Liver (tissue), 9 donors: ENCODE results near the gene PCP4L1. TPM values are rescaled to one million over a fixed set of nuclear protein-coding genes. Genes with fewer than 3 reads are reported as not detected.

Experiments
- DNase-seq: peaks from one replicate; pipeline ENCODE4 v3.0.0-alpha.2; 2017; ENCODE audit warnings: low spot score
- H3K27ac ChIP-seq, 2 donors: one replicate each; pipeline ENCODE4 v1.7.0; 2013; ENCODE audit warnings: inconsistent platforms in 2 of 2, low read length in 2 of 2, control low read depth in 1 of 2, low read depth in 1 of 2, mild to moderate bottlenecking in 1 of 2
- H3K27me3 ChIP-seq, 4 donors: one replicate each; pipeline versions ENCODE4 v1.6.1 to v1.7.0; 2013; ENCODE audit warnings: low read length in 3 of 4, inconsistent platforms in 1 of 4, mild to moderate bottlenecking in 1 of 4, moderate library complexity in 1 of 4; ENCODE audit not compliant: control insufficient read depth in 4 of 4, insufficient read depth in 4 of 4
- H3K36me3 ChIP-seq, 4 donors: one replicate each; pipeline versions ENCODE4 v1.6.1 to v1.7.0; 2013; ENCODE audit warnings: low read length in 3 of 4, mild to moderate bottlenecking in 3 of 4, low read depth in 1 of 4, moderate library complexity in 1 of 4; ENCODE audit not compliant: control insufficient read depth in 4 of 4, insufficient read depth in 3 of 4
- H3K4me1 ChIP-seq, 4 donors: one replicate each; pipeline versions ENCODE4 v1.6.1 to v1.7.0; 2013; ENCODE audit warnings: low read length in 3 of 4, mild to moderate bottlenecking in 3 of 4, moderate library complexity in 1 of 4; ENCODE audit not compliant: control insufficient read depth in 4 of 4, insufficient read depth in 4 of 4
- H3K4me3 ChIP-seq, 3 donors: one replicate each; pipeline versions ENCODE4 v1.6.1 to v1.7.0; 2013; ENCODE audit warnings: low read length in 3 of 3, control low read depth in 1 of 3, low read depth in 1 of 3, mild to moderate bottlenecking in 1 of 3
- H3K9ac ChIP-seq, 2 donors: one replicate each; pipeline ENCODE4 v1.7.0; 2013; ENCODE audit warnings: low read length in 2 of 2, mild to moderate bottlenecking in 2 of 2, moderate library complexity in 2 of 2, control low read depth in 1 of 2, low read depth in 1 of 2
- H3K9me3 ChIP-seq, 4 donors: one replicate each; pipeline versions ENCODE4 v1.6.1 to v1.7.0; 2013; ENCODE audit warnings: low read length in 3 of 4; ENCODE audit not compliant: control insufficient read depth in 4 of 4
- GABPA ChIP-seq, 2 donors: IDR thresholded peaks in 1 of 2; conservative IDR thresholded peaks in 1 of 2; 2 replicates each; pipeline ENCODE4 v1.6.1; 2016; ENCODE audit warnings: antibody characterized with exemption in 2 of 2, mild to moderate bottlenecking in 1 of 2, moderate library complexity in 1 of 2
- HNF4A ChIP-seq, 2 donors: conservative IDR thresholded peaks; 2 replicates each; pipeline ENCODE4 v1.6.1; 2016; ENCODE audit warnings: antibody characterized with exemption in 2 of 2, mild to moderate bottlenecking in 2 of 2
- HNF4G ChIP-seq: IDR thresholded peaks from 2 replicates; pipeline ENCODE4 v1.6.1; 2016; ENCODE audit warnings: antibody characterized with exemption
- JUND ChIP-seq, 2 donors: IDR thresholded peaks; 2 replicates each; pipeline ENCODE4 v1.6.1; 2016; ENCODE audit warnings: antibody characterized with exemption in 2 of 2
- NR2F2 ChIP-seq: IDR thresholded peaks from 2 replicates; pipeline ENCODE4 v1.6.1; 2016; ENCODE audit warnings: antibody characterized with exemption
- RAD21 ChIP-seq, 2 donors: IDR thresholded peaks; 2 replicates each; pipeline ENCODE4 v1.6.1; 2016; ENCODE audit warnings: antibody characterized with exemption in 2 of 2, mild to moderate bottlenecking in 2 of 2
- TAF1 ChIP-seq: conservative IDR thresholded peaks from 2 replicates; pipeline ENCODE4 v1.6.1; 2016; ENCODE audit warnings: antibody characterized with exemption, mild to moderate bottlenecking
- YY1 ChIP-seq: IDR thresholded peaks from 2 replicates; pipeline ENCODE4 v1.6.1; 2016; ENCODE audit warnings: antibody characterized with exemption, mild to moderate bottlenecking
- WGBS: extraction: QIAGEN DNeasy Blood & Tissue Kit; methylation state at CpG from one replicate; pipeline ENCODE4 v1.1.7; 2013; 5-methylcytosine and 5-hydroxymethylcytosine counted together
- polyA plus RNA-seq, 2 donors: library from polyadenylated mRNA; stranded (reverse) in 1 of 2; unstranded in 1 of 2; fragments of 200-250 nt in 1 of 2; fragments of >200 nt in 1 of 2; fragmentation: Nextera tagmentation in 1 of 2; extraction: Ambion mirVana in 1 of 2; gene quantifications; one replicate each; pipeline versions ENCODE4 v1.2.1 to v1.2.3, GENCODE V29; 2013 to 2015
- total RNA-seq, 2 donors: library from RNA; depleted of rRNA; stranded (reverse); fragments of >200 nt; gene quantifications; one replicate each; pipeline ENCODE4 v1.2.3, GENCODE V29; 2014
- TF ChIP-seq, protein P1 (sequence below): IDR thresholded peaks from 2 replicates; pipeline ENCODE4 v1.6.1; 2016; ENCODE audit warnings: antibody characterized with exemption
- TF ChIP-seq, protein P2 (sequence below): IDR thresholded peaks from 2 replicates; pipeline ENCODE4 v1.6.1; 2016; ENCODE audit warnings: antibody characterized with exemption, mild to moderate bottlenecking
- TF ChIP-seq, protein P3 (sequence below): IDR thresholded peaks from 2 replicates; pipeline ENCODE4 v1.6.1; 2016; ENCODE audit warnings: antibody characterized with exemption
- donor health status: healthy.
- donor health status: healthy.
- donor health status: healthy.
- donor health status: healthy.
- donor health status: healthy.

PCP4L1 gene
- total and polyA plus RNA-seq, 4 donors = 1.1 to 8.7 (median 5.0) TPM

DNA sequence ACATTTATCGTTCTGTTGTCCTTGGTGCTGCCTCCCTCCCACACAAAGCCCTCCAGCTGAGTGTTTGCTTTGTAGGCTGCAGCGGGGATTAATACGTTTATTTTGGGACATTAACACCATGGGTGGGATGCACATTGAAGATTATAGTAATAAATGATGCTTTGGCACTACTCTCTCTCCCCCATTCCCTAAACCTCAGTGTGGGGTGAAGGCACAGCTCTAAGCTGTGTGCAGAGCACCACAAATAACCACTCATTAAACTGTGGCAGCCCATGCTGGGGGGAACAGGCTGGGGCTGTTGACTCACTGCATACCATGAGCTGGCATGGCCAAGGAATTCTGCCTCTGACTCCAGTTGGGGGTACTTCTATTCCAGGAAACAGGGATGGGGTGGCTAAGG, 7.7 kb downstream of the PCP4L1 start:
- Histone ChIP-seq H3K27me3 (no peaks in the 10 kb centered on the region), H3K9me3 (no peaks in the 10 kb centered on the region), H3K4me1 (peaks cover 0 to 2% (median 0%) of the 10 kb centered on the region in 4 donors), H3K4me3 (no peak overlapping the region), H3K9ac (no peak overlapping the region), H3K27ac (no peak overlapping the region), H3K36me3 (no peaks in the 10 kb centered on the region)
- DNase-seq = no peak
- no peak for TF ChIP-seq NR2F2
- 72% methylated on average over 3 of the region's 3 CpGs for WGBS

DNA sequence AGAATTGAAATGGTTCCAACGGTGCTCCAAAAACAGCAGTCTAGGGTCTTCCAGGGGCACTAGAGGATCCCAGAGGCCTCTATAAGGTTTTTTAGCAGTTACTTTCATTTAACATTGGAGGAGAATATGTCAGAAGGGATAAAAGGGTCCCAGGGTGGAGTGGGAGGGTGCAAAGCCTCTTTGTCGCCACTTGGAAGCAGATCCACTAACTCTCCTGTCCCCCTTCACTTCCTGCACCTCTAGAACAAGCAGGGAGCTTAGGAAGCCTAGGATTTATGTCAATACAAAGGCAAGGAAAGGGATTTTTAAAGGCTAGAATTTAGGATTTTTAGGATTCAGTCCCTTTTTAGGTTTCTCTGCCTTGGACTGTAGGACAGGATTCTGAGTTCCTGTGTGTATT, 8.3 kb downstream of the PCP4L1 start:
- no peak for TF ChIP-seq YY1
- TF ChIP-seq, protein P1, sequence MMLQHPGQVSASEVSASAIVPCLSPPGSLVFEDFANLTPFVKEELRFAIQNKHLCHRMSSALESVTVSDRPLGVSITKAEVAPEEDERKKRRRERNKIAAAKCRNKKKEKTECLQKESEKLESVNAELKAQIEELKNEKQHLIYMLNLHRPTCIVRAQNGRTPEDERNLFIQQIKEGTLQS = no peak
- no peak for TF ChIP-seq NR2F2
- TF ChIP-seq HNF4A (conservative IDR thresholded peaks at IDR 0.05) = no peak
- TF ChIP-seq JUND (IDR thresholded peaks at IDR 0.05) = no peak
- H3K4me3 ChIP-seq = no peak overlapping the region
- 90% methylated on average over 2 of the region's 2 CpGs for WGBS
- H3K27ac ChIP-seq = no peak overlapping the region
- no peaks in the 10 kb centered on the region for H3K36me3 ChIP-seq
- H3K9me3 ChIP-seq = no peaks in the 10 kb centered on the region
- no peak for DNase-seq
- H3K9ac ChIP-seq = no peak overlapping the region
- no peaks in the 10 kb centered on the region for H3K4me1 ChIP-seq
- H3K27me3 ChIP-seq = no peaks in the 10 kb centered on the region

DNA sequence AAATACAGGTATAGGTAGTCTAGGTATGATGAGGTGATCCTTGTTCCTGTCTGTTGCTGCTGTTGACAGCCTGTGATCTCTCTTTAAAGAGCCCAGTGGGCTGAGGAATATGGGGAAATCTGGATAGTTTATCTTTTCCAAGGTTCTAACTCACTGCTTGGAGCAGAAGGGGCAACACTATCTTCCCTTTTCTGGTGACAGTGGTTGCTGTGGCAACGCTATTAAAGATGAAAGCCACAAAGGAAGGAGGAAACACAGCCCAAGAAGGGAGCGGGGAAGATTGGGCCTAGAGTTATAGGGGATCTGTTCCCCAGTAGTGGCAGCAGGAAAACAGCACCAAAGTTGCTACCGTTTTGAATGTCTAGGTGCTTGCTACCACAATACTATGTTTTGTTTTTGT, 8.8 kb downstream of the PCP4L1 start:
- no peak overlapping the region for H3K4me3 ChIP-seq
- TF ChIP-seq, protein P2, sequence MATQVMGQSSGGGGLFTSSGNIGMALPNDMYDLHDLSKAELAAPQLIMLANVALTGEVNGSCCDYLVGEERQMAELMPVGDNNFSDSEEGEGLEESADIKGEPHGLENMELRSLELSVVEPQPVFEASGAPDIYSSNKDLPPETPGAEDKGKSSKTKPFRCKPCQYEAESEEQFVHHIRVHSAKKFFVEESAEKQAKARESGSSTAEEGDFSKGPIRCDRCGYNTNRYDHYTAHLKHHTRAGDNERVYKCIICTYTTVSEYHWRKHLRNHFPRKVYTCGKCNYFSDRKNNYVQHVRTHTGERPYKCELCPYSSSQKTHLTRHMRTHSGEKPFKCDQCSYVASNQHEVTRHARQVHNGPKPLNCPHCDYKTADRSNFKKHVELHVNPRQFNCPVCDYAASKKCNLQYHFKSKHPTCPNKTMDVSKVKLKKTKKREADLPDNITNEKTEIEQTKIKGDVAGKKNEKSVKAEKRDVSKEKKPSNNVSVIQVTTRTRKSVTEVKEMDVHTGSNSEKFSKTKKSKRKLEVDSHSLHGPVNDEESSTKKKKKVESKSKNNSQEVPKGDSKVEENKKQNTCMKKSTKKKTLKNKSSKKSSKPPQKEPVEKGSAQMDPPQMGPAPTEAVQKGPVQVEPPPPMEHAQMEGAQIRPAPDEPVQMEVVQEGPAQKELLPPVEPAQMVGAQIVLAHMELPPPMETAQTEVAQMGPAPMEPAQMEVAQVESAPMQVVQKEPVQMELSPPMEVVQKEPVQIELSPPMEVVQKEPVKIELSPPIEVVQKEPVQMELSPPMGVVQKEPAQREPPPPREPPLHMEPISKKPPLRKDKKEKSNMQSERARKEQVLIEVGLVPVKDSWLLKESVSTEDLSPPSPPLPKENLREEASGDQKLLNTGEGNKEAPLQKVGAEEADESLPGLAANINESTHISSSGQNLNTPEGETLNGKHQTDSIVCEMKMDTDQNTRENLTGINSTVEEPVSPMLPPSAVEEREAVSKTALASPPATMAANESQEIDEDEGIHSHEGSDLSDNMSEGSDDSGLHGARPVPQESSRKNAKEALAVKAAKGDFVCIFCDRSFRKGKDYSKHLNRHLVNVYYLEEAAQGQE = no peak
- TF ChIP-seq HNF4G (no peak), YY1 (no peak), TAF1 (no peak), RAD21 (IDR thresholded peaks at IDR 0.05) (no peak), GABPA (IDR thresholded peaks at IDR 0.05 in 1 of 2, conservative IDR thresholded peaks at IDR 0.05 in 1 of 2) (no peak)
- TF ChIP-seq, protein P3, sequence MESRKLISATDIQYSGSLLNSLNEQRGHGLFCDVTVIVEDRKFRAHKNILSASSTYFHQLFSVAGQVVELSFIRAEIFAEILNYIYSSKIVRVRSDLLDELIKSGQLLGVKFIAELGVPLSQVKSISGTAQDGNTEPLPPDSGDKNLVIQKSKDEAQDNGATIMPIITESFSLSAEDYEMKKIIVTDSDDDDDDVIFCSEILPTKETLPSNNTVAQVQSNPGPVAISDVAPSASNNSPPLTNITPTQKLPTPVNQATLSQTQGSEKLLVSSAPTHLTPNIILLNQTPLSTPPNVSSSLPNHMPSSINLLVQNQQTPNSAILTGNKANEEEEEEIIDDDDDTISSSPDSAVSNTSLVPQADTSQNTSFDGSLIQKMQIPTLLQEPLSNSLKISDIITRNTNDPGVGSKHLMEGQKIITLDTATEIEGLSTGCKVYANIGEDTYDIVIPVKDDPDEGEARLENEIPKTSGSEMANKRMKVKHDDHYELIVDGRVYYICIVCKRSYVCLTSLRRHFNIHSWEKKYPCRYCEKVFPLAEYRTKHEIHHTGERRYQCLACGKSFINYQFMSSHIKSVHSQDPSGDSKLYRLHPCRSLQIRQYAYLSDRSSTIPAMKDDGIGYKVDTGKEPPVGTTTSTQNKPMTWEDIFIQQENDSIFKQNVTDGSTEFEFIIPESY = no peak
- H3K27me3 ChIP-seq = no peaks in the 10 kb centered on the region
- WGBS = 75% methylated on average over 3 of the region's 3 CpGs
- no peak overlapping the region for H3K27ac ChIP-seq
- H3K9ac ChIP-seq = no peak overlapping the region
- no peak for DNase-seq
- no peaks in the 10 kb centered on the region for H3K9me3 ChIP-seq
- H3K36me3 ChIP-seq = no peaks in the 10 kb centered on the region
- H3K4me1 ChIP-seq = no peaks in the 10 kb centered on the region
